Right kidney (tissue), 1 donor: ENCODE measurements around the gene OTULIN.

Source experiments
- DNase-seq: peaks from one replicate; pipeline ENCODE4 v3.0.0-alpha.2; 2016

Gene OTULIN

DNA sequence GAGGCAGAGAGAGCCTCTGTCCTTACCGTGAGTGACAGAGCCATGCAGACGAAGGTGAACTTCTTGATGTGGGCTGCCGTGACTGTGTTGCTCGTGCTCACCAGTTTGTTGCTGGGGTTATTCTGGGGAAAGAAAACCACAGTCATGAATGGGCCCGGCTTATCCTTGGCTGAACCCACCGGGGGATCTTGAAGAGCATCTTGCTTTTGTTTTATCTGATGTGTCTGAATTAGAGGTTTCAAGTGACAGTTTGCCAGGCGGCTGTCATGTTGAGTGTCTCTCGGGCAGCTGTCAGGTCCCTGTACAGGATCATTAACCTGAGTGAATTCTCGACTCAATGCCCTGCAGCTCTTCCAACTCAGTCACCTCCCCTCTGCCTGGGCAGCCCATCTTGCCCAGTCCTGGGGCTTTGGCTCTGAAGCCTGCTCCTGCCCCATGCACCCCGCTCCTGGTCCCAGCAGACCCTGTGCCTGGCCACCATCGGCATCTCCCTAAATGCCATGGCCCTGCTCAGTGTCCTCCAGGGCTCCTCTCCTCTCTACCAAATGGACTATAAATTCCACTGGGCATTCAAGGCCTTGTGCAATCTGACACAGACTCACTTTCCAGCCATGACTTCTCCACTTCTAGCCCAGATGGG is 77.4 kb downstream of the OTULIN start:
- peak; percentile 13 for DNase-seq

DNA sequence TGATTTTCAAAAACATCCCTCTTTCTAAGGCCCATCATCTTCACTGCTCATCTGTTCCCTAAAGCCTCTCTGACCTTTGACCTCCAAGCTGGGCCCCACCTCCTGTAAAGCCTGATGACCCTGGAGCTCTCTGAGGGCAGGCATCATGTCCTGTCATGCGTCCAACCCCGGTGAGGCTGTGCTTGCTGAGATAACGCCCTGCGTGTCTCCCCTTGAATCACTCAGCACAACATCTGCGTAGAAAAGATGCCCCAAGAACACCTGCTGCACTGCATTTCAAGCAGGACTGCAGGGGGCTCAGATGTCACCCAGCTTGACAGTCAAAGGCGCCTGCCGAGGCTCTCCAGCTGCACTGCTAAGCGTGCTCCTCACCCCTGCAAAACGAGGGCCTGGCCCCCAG is 78.0 kb downstream of the OTULIN start:
- peak; percentile 10 for DNase-seq

GRCh38 chr5:14743601-14744295 is 79.2 kb downstream of the OTULIN start:
- no peak for DNase-seq

GRCh38 chr5:14744296-14745187 is 80.0 kb downstream of the OTULIN start:
- DNase-seq = no peak

- no peak for DNase-seq
These were observed 80.7 kb downstream of the OTULIN start for GRCh38 chr5:14745188-14745563.

GRCh38 chr5:14745753-14746152 is 81.2 kb downstream of the OTULIN start:
- DNase-seq = no peak

GRCh38 chr5:14748180-14748900 is 83.8 kb downstream of the OTULIN start:
- no peak for DNase-seq
